ENCODE data around the gene RNF123. TPM values are rescaled to one million over a fixed set of nuclear protein-coding genes. Genes with fewer than 3 reads are reported as not detected.
A peak's percentile ranks its signal among the peaks of the same experiment; 100 is the strongest.

RNF123 gene
- total RNA-seq, 2 experiments from 2014 or later: 50.0 to 58.9 TPM

- Mint-ChIP-seq H3K9me3 (ENCODE audit: low read depth) (no peaks in the 10 kb centered on the region), H3K27ac (no peak overlapping the region), H3K4me1 (peaks cover 5% of the 10 kb centered on the region), H3K27me3 (no peaks in the 10 kb centered on the region), H3K36me3 (no peaks in the 10 kb centered on the region), H3K4me3 (no peak overlapping the region)
- CTCF ChIA-PET: interaction anchor here (1.4 to 3.1 kb wide), 2 partner anchors 7 to 124 kb away, joined by 3 to 13 read pairs; no protein-coding TSS in a partner anchor
- no peak for ATAC-seq
- DNase-seq: no peak
Observed at GRCh38 chr3:49663831-49664230, 25.5 kb upstream of the RNF123 start.

DNA sequence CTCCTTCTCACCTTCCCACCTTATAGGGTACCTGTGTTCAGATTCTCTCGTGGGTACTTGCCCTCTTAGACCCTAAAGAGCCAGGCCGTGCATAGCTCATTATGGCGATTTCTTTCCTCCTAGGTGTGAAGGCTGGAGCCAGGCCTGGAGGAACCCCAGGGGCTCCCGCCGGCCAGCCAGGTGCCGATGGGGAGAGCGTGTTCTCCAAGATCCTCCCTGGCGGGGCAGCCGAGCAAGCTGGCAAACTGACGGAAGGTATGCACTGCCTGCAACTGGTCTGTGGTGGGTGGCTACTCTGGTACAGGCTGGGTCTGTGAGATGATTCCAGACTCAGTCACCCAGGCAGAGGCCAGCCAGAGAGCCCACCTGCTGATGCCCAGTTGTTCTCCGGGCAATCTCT, 25.1 kb upstream of the RNF123 start:
- Mint-ChIP-seq H3K4me1 (peaks cover 5% of the 10 kb centered on the region), H3K27ac (no peak overlapping the region), H3K4me3 (no peak overlapping the region), H3K36me3 (no peaks in the 10 kb centered on the region), H3K9me3 (ENCODE audit: low read depth) (no peaks in the 10 kb centered on the region), H3K27me3 (no peaks in the 10 kb centered on the region)
- no peak for DNase-seq
- CTCF ChIA-PET: interaction anchor here (0.5 to 3.1 kb wide), 2 partner anchors 125 to 186 kb away, joined by 5 to 13 read pairs; no protein-coding TSS in a partner anchor
- no peak for ATAC-seq

DNA sequence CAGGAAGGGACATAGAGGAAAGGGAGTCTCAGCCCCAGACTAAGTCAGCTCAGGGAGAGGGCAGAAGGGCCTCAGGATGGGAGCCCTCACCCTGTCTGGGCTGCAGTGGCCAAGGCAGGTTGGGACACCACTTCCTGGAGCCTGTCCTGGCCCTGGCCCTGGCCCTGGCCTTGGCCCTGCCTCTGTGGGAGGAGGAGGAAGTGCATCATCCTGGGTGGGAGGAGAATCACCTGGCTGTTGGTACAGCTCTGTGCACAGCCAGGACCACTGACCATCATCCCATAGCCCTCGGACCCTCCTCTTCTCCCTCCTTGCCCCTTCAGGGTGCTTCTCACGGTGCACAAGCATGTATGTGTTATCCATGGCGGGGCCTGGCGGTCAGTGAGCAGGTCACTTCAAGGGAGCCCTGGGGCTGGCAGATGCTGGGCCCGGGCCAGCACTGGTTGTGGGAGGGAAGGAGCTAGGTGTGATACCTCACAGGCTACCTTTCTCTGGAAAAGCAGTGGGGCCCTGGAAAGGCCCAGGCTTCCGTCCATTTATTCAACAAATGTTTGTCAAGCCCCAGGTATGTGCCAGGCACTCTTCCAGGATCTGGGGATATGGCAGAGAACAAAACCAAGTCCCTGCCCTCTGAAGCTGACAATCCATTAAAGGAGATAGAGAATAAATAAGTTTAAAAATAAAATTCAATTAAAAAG, 23.4 kb upstream of the RNF123 start:
- Mint-ChIP-seq H3K27ac (no peak overlapping the region), H3K9me3 (ENCODE audit: low read depth) (no peaks in the 10 kb centered on the region), H3K27me3 (no peaks in the 10 kb centered on the region), H3K4me3 (no peak overlapping the region), H3K36me3 (no peaks in the 10 kb centered on the region), H3K4me1 (peaks cover 5% of the 10 kb centered on the region)
- CTCF ChIA-PET: interaction anchor here (1.2 to 2.9 kb wide), 2 partner anchors 126 to 173 kb away, joined by 5 to 22 read pairs; no protein-coding TSS in a partner anchor
- DNase-seq: no peak
- ATAC-seq: peak; percentile 28

GRCh38 chr3:49666592-49666991, 22.8 kb upstream of the RNF123 start:
- Mint-ChIP-seq H3K27me3 (no peaks in the 10 kb centered on the region), H3K27ac (no peak overlapping the region), H3K9me3 (ENCODE audit: low read depth) (no peaks in the 10 kb centered on the region), H3K36me3 (no peaks in the 10 kb centered on the region), H3K4me3 (no peak overlapping the region), H3K4me1 (peaks cover 5% of the 10 kb centered on the region)
- CTCF ChIA-PET: interaction anchor here (2.9 kb wide), 1 partner anchor 127 kb away, joined by 22 read pairs; no protein-coding TSS in a partner anchor
- DNase-seq (no peak), ATAC-seq (no peak)

DNA sequence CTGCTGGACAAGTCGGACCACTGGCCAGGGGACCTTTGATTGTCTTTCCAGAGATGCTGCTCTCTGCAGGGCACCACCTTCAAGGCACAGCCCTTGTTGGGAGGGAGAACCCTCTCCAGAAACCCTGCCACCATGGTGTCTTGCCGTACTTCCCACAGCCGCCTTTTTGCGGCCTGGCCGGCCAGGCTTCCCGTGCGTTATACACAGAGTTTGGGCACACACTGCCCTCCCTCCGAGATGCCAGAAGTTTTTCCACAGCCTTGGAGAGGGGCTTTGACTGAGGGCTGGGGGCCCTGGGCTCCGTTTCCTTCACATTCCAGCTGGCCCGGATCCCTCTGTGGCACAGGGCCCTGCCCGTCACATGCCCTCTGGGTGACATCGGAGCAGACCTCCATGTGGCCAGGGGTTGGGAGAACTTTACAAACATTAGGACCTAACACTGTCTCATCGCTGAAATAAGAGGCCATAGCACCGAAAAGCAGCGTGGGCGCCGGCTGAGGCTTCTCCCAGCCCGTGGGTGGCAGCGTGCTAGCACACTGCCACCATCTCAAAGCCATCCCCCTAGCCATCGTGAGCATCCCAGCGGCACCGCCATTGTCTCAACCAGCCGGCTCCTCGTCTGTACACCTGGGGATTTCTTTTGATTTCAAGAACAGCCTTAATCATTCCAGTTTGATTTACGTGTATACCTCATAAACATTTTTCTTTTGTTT, 21.5 kb upstream of the RNF123 start:
- DNase-seq (no peak), ATAC-seq (no peak)
- Mint-ChIP-seq H3K27me3 (no peaks in the 10 kb centered on the region), H3K4me3 (no peak overlapping the region), H3K27ac (no peak overlapping the region), H3K4me1 (peaks cover 11% of the 10 kb centered on the region), H3K9me3 (ENCODE audit: low read depth) (no peaks in the 10 kb centered on the region), H3K36me3 (no peaks in the 10 kb centered on the region)
- CTCF ChIA-PET: interaction anchor here (0.6 to 2.9 kb wide), 2 partner anchors 128 to 160 kb away, joined by 3 to 22 read pairs; no protein-coding TSS in a partner anchor

- H3K27ac Mint-ChIP-seq: no peak overlapping the region
- no peak for DNase-seq
- CTCF ChIA-PET: interaction anchor here (0.6 to 5.4 kb wide), 2 partner anchors 130 to 159 kb away, joined by 3 to 272 read pairs; no protein-coding TSS in a partner anchor
- ATAC-seq: no peak
- H3K4me3 Mint-ChIP-seq: no peak overlapping the region
- peaks cover 15% of the 10 kb centered on the region for H3K4me1 Mint-ChIP-seq
- no peaks in the 10 kb centered on the region for H3K9me3 Mint-ChIP-seq (ENCODE audit: low read depth)
- H3K27me3 Mint-ChIP-seq: no peaks in the 10 kb centered on the region
- H3K36me3 Mint-ChIP-seq: no peaks in the 10 kb centered on the region
Observed at GRCh38 chr3:49668414-49668797, 21.0 kb upstream of the RNF123 start.

DNA sequence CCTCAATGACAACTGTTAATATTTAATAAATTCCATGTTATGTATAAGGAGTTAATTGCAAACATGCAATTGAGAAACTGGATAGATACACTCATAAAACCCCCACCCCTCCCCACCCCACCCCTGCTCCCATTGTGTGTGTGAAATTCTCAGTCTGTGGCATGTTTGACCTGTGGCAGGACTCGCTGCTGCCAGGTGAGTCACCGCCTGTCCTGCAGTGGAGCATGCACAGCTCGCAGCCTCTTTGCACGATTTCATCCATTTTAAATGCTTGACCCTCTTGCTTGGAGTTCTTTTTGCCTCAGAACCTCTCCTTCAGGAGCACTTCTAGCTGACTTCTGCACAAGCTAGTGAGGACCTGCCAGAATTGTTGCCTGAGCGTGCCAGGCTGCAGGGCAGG, 20.5 kb upstream of the RNF123 start:
- CTCF ChIA-PET: interaction anchor here (0.8 to 5.4 kb wide), 3 partner anchors 11 to 1033 kb away, joined by 3 to 272 read pairs (median 3); partner anchors contain the start of gene SLC26A6
- Mint-ChIP-seq H3K27me3 (no peaks in the 10 kb centered on the region), H3K27ac (no peak overlapping the region), H3K4me3 (no peak overlapping the region), H3K36me3 (no peaks in the 10 kb centered on the region), H3K9me3 (ENCODE audit: low read depth) (no peaks in the 10 kb centered on the region), H3K4me1 (peaks cover 18% of the 10 kb centered on the region)
- no peak for DNase-seq
- no peak for ATAC-seq

DNA sequence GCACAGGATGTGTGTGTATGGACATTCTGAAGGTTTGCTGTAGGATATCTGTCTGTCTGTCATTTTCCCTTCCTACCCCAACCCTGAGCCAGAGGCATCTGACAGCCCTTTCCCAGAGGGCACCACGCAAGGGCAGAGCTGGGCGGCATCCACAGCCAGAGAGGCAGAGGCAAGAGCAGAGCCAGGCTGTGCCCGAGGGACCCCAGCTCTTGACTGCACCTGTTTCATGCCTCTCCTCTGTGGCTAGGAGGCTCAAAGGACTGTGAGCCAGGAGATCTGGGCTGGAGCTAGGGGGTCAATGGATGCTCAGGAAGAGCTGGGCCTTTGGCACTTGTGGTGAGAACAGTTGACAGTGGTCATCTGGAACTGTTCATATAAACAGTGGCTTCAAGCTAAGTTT, 20.0 kb upstream of the RNF123 start:
- CTCF ChIA-PET: interaction anchor here (0.8 to 5.4 kb wide), 3 partner anchors 10 to 1034 kb away, joined by 3 to 272 read pairs (median 3); partner anchors contain the start of gene SLC26A6
- H3K27ac Mint-ChIP-seq: no peak overlapping the region
- peaks cover 18% of the 10 kb centered on the region for H3K4me1 Mint-ChIP-seq
- no peak for DNase-seq
- no peaks in the 10 kb centered on the region for H3K9me3 Mint-ChIP-seq (ENCODE audit: low read depth)
- H3K4me3 Mint-ChIP-seq: no peak overlapping the region
- no peaks in the 10 kb centered on the region for H3K36me3 Mint-ChIP-seq
- H3K27me3 Mint-ChIP-seq: no peaks in the 10 kb centered on the region
- ATAC-seq: no peak

- H3K9me3 Mint-ChIP-seq (ENCODE audit: low read depth): no peaks in the 10 kb centered on the region
- H3K4me1 Mint-ChIP-seq: peaks cover 28% of the 10 kb centered on the region
- H3K27me3 Mint-ChIP-seq: no peaks in the 10 kb centered on the region
- DNase-seq: no peak
- peaks cover 5% of the 10 kb centered on the region for H3K36me3 Mint-ChIP-seq
- no peak overlapping the region for H3K4me3 Mint-ChIP-seq
- H3K27ac Mint-ChIP-seq: no peak overlapping the region
- CTCF ChIA-PET: interaction anchor here (0.7 to 5.4 kb wide), 17 partner anchors 8 to 201 kb away, joined by 3 to 272 read pairs (median 4); partner anchors contain the start of genes BSN and DAG1
- ATAC-seq: no peak
Observed at GRCh38 chr3:49670940-49671290, 18.4 kb upstream of the RNF123 start.

DNA sequence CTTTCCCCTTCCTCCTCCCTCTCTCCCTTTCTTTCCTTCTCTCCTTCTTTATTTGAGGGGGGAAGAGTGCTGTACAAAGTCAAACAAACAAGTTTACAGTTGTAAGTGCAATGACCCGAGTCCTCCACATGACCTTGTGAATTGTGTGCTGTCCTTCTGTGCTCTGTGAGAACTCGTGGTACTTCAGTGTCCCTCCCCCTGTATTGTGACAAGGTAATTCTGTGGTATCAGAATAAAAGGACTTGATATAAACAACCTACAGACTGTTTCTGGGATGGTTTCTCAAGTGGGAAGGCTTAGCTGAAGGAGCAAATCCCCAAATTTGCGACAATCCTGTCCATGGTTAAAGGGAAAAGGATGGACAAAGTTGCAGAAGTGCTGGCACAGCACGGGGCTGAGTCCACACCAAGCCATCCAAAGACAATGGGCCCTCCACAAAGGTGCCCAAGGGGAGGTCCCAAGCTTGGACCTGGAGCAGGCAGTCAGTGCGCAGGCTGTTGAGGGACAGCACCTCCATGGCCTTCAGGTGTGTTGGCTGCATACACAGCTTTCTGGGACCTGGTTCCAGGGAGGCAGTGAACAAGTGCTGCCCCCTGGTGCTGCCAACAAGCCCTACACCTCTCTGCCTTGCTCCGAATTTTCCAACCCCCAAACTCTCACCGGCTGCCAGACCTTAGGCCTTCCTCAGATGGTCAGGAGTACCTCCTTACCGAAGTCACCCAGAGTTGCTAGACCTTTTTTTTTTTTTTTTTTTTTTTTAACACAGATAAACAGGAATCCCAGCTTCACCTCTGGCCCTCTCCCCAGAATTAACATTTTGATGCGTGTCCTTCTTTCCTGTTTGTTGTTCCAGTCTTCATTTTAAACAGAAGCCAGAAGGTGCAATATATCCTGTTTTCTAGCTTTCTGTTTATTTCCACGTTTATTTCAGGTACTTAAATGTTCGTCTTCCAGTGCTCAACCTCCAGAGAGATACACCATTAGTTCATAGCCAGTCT, 17.8 kb upstream of the RNF123 start:
- ATAC-seq (no peak), DNase-seq (peak; percentile 82)
- Mint-ChIP-seq H3K27me3 (no peaks in the 10 kb centered on the region), H3K4me3 (peak overlapping the region; percentile 50), H3K9me3 (ENCODE audit: low read depth) (no peaks in the 10 kb centered on the region), H3K27ac (peak overlapping the region; percentile 66), H3K36me3 (peaks cover 7% of the 10 kb centered on the region), H3K4me1 (peaks cover 30% of the 10 kb centered on the region)
- CTCF ChIA-PET: interaction anchor here (0.6 to 5.4 kb wide), 34 partner anchors 9 to 815 kb away, joined by 3 to 272 read pairs (median 4); partner anchors contain the start of genes BSN, DAG1, KLHDC8B and NICN1

GRCh38 chr3:49673121-49673714, 16.1 kb upstream of the RNF123 start:
- Mint-ChIP-seq H3K27me3 (no peaks in the 10 kb centered on the region), H3K27ac (peak overlapping the region; percentile 99), H3K9me3 (ENCODE audit: low read depth) (no peaks in the 10 kb centered on the region), H3K4me3 (peak overlapping the region; percentile 96), H3K36me3 (peaks cover 12% of the 10 kb centered on the region), H3K4me1 (peaks cover 34% of the 10 kb centered on the region)
- CTCF ChIA-PET: interaction anchor here (0.7 to 5.4 kb wide), 8 partner anchors 28 to 257 kb away, joined by 3 to 272 read pairs (median 4); partner anchors contain the start of gene BSN
- no peak for ATAC-seq
- no peak for DNase-seq

Measured in activated CD8-positive, alpha-beta memory T cell treated with anti-CD3 and anti-CD28 coated beads, Interleukin-2, amount 10 ng/mL, durations not matched to agents 7 days and 5 days (primary cell).